CD4-positive, CD25-positive, alpha-beta regulatory T cell (primary cell): Measurements from ENCODE around the gene NBL1. TPM values are rescaled to one million over a fixed set of nuclear protein-coding genes. Genes with fewer than 3 reads are reported as not detected.

Source experiments
- ATAC-seq, 2 donors: fragments of 150-1000 bp; cut with Tn5 transposase; one replicate each; pipeline ENCODE4 v1.10.0; 2021; ENCODE audit warnings: low read depth in 2 of 2, moderate number of reproducible peaks in 2 of 2, moderate library complexity in 1 of 2
- DNase-seq, 3 donors: peaks; one replicate each; pipeline versions ENCODE4 v3.0.0 to v3.0.0-alpha.2; 2012 to 2022; ENCODE audit warnings: mixed read lengths in 1 of 3
- H3K27ac ChIP-seq: one replicate; pipeline ENCODE4 v1.7.0; 2013; ENCODE audit warnings: mild to moderate bottlenecking, low read length; ENCODE audit not compliant: insufficient read depth, poor library complexity, severe bottlenecking
- H3K27me3 ChIP-seq: one replicate; pipeline ENCODE4 v1.7.0; 2013; ENCODE audit warnings: low read length; ENCODE audit not compliant: control insufficient read depth, insufficient read depth
- H3K36me3 ChIP-seq: one replicate; pipeline ENCODE4 v1.7.0; 2013; ENCODE audit warnings: mild to moderate bottlenecking, low read length, moderate library complexity; ENCODE audit not compliant: control insufficient read depth, insufficient read depth
- H3K4me1 ChIP-seq: 2 replicates; pipeline ENCODE4 v1.7.0; 2013; ENCODE audit warnings: mild to moderate bottlenecking, low read length; ENCODE audit not compliant: insufficient read depth, control insufficient read depth, poor library complexity, severe bottlenecking
- H3K4me3 ChIP-seq: one replicate; pipeline ENCODE4 v1.7.0; 2013; ENCODE audit warnings: low read depth, mild to moderate bottlenecking, low read length, moderate library complexity
- H3K9me3 ChIP-seq, 2 experiments: 1 replicate in 1 of 2; 2 replicates in 1 of 2; pipeline ENCODE4 v1.7.0; 2013; ENCODE audit warnings: low read length in 2 of 2, mild to moderate bottlenecking in 1 of 2, moderate library complexity in 1 of 2; ENCODE audit not compliant: control insufficient read depth in 2 of 2
- H3K27ac Mint-ChIP-seq, 3 donors: one replicate each; pipeline ENCODE4 v1.8.0; 2020 to 2022; ENCODE audit warnings: mild to moderate bottlenecking in 3 of 3, mixed read lengths in 3 of 3, moderate library complexity in 2 of 3
- H3K27me3 Mint-ChIP-seq: one replicate; pipeline ENCODE4 v1.8.0; 2022; ENCODE audit warnings: mild to moderate bottlenecking, mixed read lengths
- H3K36me3 Mint-ChIP-seq: one replicate; pipeline ENCODE4 v1.8.0; 2020; ENCODE audit warnings: mixed read lengths
- H3K4me1 Mint-ChIP-seq, 4 donors: one replicate each; pipeline ENCODE4 v1.8.0; 2020 to 2022; ENCODE audit warnings: mixed read lengths in 4 of 4, mild to moderate bottlenecking in 1 of 4
- H3K4me3 Mint-ChIP-seq, 4 donors: one replicate each; pipeline ENCODE4 v1.8.0; 2020 to 2022; ENCODE audit warnings: mild to moderate bottlenecking in 4 of 4, mixed read lengths in 4 of 4, moderate library complexity in 3 of 4
- H3K9me3 Mint-ChIP-seq, 7 donors: one replicate each; pipeline ENCODE4 v1.8.0; 2020 to 2022; ENCODE audit warnings: mixed read lengths in 7 of 7, mild to moderate bottlenecking in 3 of 7, moderate library complexity in 2 of 7
- polyA plus RNA-seq, 4 donors: library from polyadenylated mRNA; unstranded; fragments of 300-500 nt; fragmentation: Illumina TruSeq; gene quantifications; one replicate each; pipeline ENCODE4 v1.2.3, GENCODE V29; 2021
- total RNA-seq: library from RNA; stranded (reverse); gene quantifications from one replicate; pipeline ENCODE4 v1.2.3, GENCODE V29; 2022

The NBL1 gene
- total and polyA plus RNA-seq, 5 donors from 2014 or later, result 0.39 to 3.3 (median 1.3) TPM

DNA sequence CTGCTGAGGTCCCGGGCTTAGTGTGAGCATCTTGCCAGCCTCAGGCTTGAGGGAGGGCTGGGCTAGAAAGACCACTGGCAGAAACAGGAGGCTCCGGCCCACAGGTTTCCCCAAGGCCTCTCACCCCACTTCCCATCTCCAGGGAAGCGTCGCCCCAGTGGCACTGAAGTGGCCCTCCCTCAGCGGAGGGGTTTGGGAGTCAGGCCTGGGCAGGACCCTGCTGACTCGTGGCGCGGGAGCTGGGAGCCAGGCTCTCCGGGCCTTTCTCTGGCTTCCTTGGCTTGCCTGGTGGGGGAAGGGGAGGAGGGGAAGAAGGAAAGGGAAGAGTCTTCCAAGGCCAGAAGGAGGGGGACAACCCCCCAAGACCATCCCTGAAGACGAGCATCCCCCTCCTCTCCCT, 13.4 kb downstream of the NBL1 start:
- peaks cover 10 to 14% (median 11%) of the 10 kb centered on the region in 4 donors for H3K4me1 Mint-ChIP-seq
- Histone ChIP-seq H3K9me3 (no peaks in the 10 kb centered on the region), H3K4me1 (peaks cover 4% of the 10 kb centered on the region), H3K27ac (no peak overlapping the region), H3K4me3 (no peak overlapping the region), H3K36me3 (no peaks in the 10 kb centered on the region), H3K27me3 (no peaks in the 10 kb centered on the region)
- no peak overlapping the region for H3K4me3 Mint-ChIP-seq
- no peaks in the 10 kb centered on the region for H3K36me3 Mint-ChIP-seq
- H3K27ac Mint-ChIP-seq, result no peak overlapping the region
- DNase-seq, result no peak
- no peak for ATAC-seq
- peaks cover 29% of the 10 kb centered on the region for H3K27me3 Mint-ChIP-seq
- no peaks in the 10 kb centered on the region for H3K9me3 Mint-ChIP-seq

DNA sequence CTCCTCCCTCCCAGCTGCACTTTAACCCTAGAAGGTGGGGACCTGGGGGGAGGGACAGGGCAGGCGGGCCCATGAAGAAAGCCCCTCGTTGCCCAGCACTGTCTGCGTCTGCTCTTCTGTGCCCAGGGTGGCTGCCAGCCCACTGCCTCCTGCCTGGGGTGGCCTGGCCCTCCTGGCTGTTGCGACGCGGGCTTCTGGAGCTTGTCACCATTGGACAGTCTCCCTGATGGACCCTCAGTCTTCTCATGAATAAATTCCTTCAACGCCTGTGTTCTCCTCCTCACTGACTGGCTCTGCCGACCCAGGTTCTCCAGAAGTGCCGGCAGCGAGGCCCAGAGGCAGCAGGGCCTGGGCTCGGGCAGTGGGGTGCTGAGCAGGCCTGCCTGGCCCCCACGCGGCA, 14.1 kb downstream of the NBL1 start:
- H3K36me3 Mint-ChIP-seq, result no peaks in the 10 kb centered on the region
- no peak for DNase-seq
- no peak overlapping the region for H3K4me3 Mint-ChIP-seq
- H3K9me3 ChIP-seq, result no peaks in the 10 kb centered on the region
- no peak overlapping the region for H3K27ac ChIP-seq
- H3K27me3 ChIP-seq, result no peaks in the 10 kb centered on the region
- H3K27ac Mint-ChIP-seq, result peak overlapping the region in 1 of 3 donors; percentile 42
- ATAC-seq, result no peak
- H3K4me1 ChIP-seq, result peaks cover 4% of the 10 kb centered on the region
- H3K27me3 Mint-ChIP-seq, result peaks cover 35% of the 10 kb centered on the region
- peaks cover 10 to 18% (median 11%) of the 10 kb centered on the region in 4 donors for H3K4me1 Mint-ChIP-seq
- H3K36me3 ChIP-seq, result no peaks in the 10 kb centered on the region
- no peak overlapping the region for H3K4me3 ChIP-seq
- H3K9me3 Mint-ChIP-seq, result no peaks in the 10 kb centered on the region

DNA sequence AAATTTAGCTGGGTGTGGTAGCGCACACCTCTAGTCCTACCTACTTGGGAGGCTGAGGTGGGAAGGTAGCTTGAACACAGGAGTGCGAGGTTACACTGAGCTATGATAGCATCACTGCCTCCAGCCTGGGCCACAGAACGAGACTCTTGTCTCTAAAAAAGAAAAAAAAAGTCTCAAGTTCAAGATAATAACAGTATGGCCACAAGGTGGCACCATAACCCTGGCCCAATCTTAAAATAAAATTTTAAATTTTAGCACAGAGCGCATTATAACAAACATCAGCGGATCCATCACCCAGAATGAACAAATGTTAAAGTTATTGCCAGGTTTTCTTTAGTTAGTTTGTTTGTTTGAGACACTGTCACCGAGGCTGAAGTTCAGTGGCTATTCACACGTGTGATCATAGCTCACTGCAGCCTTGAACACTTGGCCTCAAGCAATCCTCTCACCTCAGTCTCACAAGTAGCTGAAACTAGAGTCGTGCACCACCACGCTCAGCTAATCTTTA, 17.7 kb downstream of the NBL1 start:
- Histone ChIP-seq H3K36me3 (no peaks in the 10 kb centered on the region), H3K27me3 (peaks cover 6% of the 10 kb centered on the region), H3K27ac (no peak overlapping the region), H3K4me1 (peaks cover 20% of the 10 kb centered on the region), H3K9me3 (no peaks in the 10 kb centered on the region), H3K4me3 (no peak overlapping the region)
- peak overlapping the region in 2 of 4 donors; percentile 25 to 54 for H3K4me3 Mint-ChIP-seq
- H3K36me3 Mint-ChIP-seq, result no peaks in the 10 kb centered on the region
- DNase-seq, result peak in 2 of 3 donors; percentile 54 to 68
- H3K27me3 Mint-ChIP-seq, result peaks cover 58% of the 10 kb centered on the region
- H3K4me1 Mint-ChIP-seq, result peaks cover 12 to 35% (median 22%) of the 10 kb centered on the region in 4 donors
- ATAC-seq, result peak in 1 of 2 donors; percentile 35
- peak overlapping the region in 1 of 3 donors; percentile 79 for H3K27ac Mint-ChIP-seq
- no peaks in the 10 kb centered on the region for H3K9me3 Mint-ChIP-seq

DNA sequence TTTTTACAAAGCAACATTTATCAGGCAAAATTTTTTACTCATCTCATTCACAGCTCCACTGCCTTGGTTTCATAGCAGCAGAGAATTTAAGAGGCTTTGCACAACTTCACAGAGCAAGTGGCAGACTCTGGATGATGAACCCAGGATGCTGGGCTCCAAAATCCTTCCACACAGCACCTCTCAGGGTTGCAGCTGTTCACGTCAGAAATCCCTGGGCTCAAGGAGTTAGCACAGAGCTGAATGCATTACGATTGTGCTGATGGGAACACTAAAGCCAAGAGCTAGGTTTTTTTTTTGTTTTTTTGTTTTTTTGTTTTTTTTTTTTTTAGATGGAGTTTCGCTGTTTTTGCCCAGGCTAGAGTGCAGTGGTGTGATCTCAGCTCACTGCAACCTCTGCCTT, 18.2 kb downstream of the NBL1 start:
- H3K27ac Mint-ChIP-seq, result peak overlapping the region in 1 of 3 donors; percentile 79
- peaks cover 20% of the 10 kb centered on the region for H3K4me1 ChIP-seq
- no peak overlapping the region for H3K27ac ChIP-seq
- H3K4me3 Mint-ChIP-seq, result peak overlapping the region in 1 of 4 donors; percentile 25
- H3K36me3 Mint-ChIP-seq, result no peaks in the 10 kb centered on the region
- no peaks in the 10 kb centered on the region for H3K36me3 ChIP-seq
- H3K4me3 ChIP-seq, result no peak overlapping the region
- ATAC-seq, result no peak
- no peak for DNase-seq
- no peaks in the 10 kb centered on the region for H3K9me3 ChIP-seq
- no peaks in the 10 kb centered on the region for H3K9me3 Mint-ChIP-seq
- peaks cover 14 to 40% (median 24%) of the 10 kb centered on the region in 4 donors for H3K4me1 Mint-ChIP-seq
- H3K27me3 ChIP-seq, result peaks cover 6% of the 10 kb centered on the region
- peaks cover 63% of the 10 kb centered on the region for H3K27me3 Mint-ChIP-seq

DNA sequence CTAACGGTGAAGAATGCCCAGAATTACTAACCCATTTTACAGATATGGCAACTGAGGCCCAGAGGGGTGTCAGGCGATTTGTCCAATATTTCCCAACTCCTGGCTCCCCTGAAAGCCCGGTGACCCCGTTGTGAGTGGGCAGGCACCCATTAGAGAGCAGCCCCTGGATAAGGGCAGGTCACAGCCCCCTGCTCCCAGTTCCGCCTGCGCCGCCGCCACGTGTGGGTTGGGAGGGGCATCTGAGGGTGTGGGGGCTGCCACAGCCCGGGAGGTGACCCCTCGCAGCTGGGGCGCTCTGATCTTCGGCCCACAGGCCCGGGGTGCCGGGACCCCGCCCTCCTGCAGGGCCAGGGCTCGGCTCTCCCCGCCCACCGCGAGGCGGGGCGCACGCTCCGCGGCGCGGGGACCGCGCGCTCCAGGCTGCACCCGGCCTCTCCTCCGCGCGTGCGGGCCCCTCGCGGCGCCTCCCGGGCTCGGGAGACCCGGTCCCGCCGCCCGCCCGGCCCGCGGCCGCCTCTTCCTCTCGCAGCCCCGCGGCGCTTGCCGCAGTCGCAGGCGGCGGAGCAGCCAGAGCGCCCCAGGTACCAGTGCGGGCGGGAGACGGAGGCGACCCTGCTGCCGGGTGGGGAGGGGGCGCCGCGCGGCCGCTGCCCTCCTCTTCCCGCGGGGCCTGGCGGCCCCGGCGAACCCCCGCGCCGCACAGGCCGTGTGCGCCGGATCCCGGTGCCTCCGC, 20.5 kb downstream of the NBL1 start, which contains the start of gene HTR6:
TSS of gene HTR6 (plus strand) at position 423 of the 733 bp plus-strand sequence. CDS start 879 bp downstream, outside the sequence.
- DNase-seq, result no peak
- H3K9me3 Mint-ChIP-seq, result no peaks in the 10 kb centered on the region
- no peaks in the 10 kb centered on the region for H3K9me3 ChIP-seq
- H3K4me1 Mint-ChIP-seq, result peaks cover 12 to 37% (median 22%) of the 10 kb centered on the region in 4 donors
- peak within 1 kb of the TSS in 1 of 3 donors; percentile 52 for H3K27ac Mint-ChIP-seq
- ATAC-seq, result peak; percentile 54 to 59
- peaks cover 6% of the 10 kb centered on the region for H3K27me3 ChIP-seq
- no peak within 1 kb of the TSS for H3K27ac ChIP-seq
- H3K4me3 Mint-ChIP-seq, result peak within 1 kb of the TSS; percentile 17 to 93 (median 62)
- no peaks in the 10 kb centered on the region for H3K36me3 ChIP-seq
- H3K27me3 Mint-ChIP-seq, result peaks cover 66% of the 10 kb centered on the region
- no peaks in the 10 kb centered on the region for H3K36me3 Mint-ChIP-seq
- no peak within 1 kb of the TSS for H3K4me3 ChIP-seq
- H3K4me1 ChIP-seq, result peaks cover 18% of the 10 kb centered on the region

DNA sequence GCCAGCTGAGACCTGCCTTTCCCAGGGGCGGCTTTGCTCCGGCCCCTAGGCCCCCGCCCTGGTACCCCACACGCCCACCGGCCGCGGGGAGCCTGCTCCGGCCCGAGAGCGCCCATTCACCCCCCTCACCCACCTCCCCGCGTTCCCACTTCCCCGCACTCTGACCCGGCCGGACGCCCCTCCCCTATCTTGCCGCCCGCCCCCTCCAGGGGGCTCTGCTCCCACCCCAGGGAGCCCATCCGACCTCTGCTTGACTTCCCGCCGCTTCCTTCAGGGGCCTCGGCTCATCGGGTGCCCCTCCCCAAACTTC, 21.0 kb downstream of the NBL1 start:
- ATAC-seq, result no peak
- peaks cover 6% of the 10 kb centered on the region for H3K27me3 ChIP-seq
- Mint-ChIP-seq H3K4me1 (peaks cover 9 to 34% (median 19%) of the 10 kb centered on the region in 4 donors), H3K4me3 (peak overlapping the region in 3 of 4 donors; percentile 30 to 93 (median 48)), H3K27ac (no peak overlapping the region), H3K27me3 (peaks cover 66% of the 10 kb centered on the region), H3K9me3 (no peaks in the 10 kb centered on the region), H3K36me3 (no peaks in the 10 kb centered on the region)
- DNase-seq, result no peak
- H3K9me3 ChIP-seq, result no peaks in the 10 kb centered on the region
- no peak overlapping the region for H3K4me3 ChIP-seq
- no peaks in the 10 kb centered on the region for H3K36me3 ChIP-seq
- H3K4me1 ChIP-seq, result peaks cover 16% of the 10 kb centered on the region
- H3K27ac ChIP-seq, result no peak overlapping the region

DNA sequence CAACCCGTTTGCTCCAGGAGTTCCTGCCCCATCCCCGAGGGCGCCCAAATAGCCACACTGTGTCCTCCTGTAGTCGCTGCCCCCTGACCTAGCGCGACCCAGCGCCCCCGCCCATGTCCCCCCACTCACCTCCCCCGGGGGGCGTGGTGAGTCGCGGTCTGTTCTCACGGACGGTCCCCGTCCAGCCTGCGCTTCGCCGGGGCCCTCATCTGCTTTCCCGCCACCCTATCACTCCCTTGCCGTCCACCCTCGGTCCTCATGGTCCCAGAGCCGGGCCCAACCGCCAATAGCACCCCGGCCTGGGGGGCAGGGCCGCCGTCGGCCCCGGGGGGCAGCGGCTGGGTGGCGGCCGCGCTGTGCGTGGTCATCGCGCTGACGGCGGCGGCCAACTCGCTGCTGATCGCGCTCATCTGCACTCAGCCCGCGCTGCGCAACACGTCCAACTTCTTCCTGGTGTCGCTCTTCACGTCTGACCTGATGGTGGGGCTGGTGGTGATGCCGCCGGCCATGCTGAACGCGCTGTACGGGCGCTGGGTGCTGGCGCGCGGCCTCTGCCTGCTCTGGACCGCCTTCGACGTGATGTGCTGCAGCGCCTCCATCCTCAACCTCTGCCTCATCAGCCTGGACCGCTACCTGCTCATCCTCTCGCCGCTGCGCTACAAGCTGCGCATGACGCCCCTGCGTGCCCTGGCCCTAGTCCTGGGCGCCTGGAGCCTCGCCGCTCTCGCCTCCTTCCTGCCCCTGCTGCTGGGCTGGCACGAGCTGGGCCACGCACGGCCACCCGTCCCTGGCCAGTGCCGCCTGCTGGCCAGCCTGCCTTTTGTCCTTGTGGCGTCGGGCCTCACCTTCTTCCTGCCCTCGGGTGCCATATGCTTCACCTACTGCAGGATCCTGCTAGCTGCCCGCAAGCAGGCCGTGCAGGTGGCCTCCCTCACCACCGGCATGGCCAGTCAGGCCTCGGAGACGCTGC, 21.7 kb downstream of the NBL1 start:
- Histone ChIP-seq H3K36me3 (no peaks in the 10 kb centered on the region), H3K4me1 (peaks cover 16% of the 10 kb centered on the region), H3K27ac (no peak overlapping the region), H3K9me3 (no peaks in the 10 kb centered on the region), H3K27me3 (peaks cover 6% of the 10 kb centered on the region), H3K4me3 (no peak overlapping the region)
- Mint-ChIP-seq H3K27ac (no peak overlapping the region), H3K4me1 (peaks cover 9 to 34% (median 18%) of the 10 kb centered on the region in 4 donors), H3K4me3 (peak overlapping the region; percentile 71 to 93 (median 74)), H3K9me3 (no peaks in the 10 kb centered on the region), H3K36me3 (no peaks in the 10 kb centered on the region), H3K27me3 (peaks cover 62% of the 10 kb centered on the region)
- ATAC-seq, result peak in 1 of 2 donors; percentile 19
- no peak for DNase-seq
